Measurements from ENCODE around the gene MTCL1. TPM values are rescaled to one million over a fixed set of nuclear protein-coding genes. Genes with fewer than 3 reads are reported as not detected.

The MTCL1 gene
- total RNA-seq, 1 experiment from 2014 or later: 22.7 TPM

DNA sequence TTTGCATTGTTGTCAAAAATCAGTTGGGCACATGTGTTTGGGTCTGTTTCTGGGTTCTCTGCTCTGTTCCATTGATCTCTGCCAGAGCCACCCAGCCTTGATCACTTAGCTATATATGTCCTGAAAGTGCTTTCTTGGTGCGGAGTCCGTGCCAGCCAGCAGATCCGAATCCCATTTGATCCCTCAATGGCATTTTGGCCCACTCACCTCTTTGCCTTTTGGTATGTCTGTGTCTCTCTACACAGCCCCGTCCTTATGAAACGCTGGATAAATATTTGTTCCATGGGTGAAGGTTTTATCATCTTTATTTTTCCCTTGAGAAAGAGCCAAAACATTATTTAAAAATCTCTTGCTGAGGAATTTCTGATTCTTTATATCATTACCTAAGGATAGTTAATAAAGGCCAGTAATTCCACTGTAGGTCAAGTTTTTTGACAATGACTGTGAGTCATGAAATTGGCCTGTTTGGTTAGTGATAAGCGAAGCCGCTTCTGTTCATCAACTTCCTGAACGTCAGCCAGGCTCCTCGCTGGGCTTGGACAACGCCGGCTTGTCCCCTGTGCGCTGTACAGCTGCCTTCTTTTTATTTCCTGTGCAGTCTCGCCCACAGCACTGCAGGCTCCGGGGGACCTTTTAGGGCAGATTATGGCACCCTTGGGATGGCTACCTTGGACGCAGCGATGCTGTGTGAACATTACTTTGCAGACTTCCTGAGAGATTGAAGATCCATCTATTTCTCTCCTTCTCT, 24.9 kb downstream of the MTCL1 start:
- ChIA-PET RAD21 (ENCODE audit: low non-redundant PET in 1 of 2, low total read pairs in 2 of 2, uncharacterized antibody in 2 of 2, unreplicated experiment in 2 of 2) (no interaction called here), POLR2A (interaction anchor here (1.2 kb wide), 1 partner anchor 10 kb away, joined by 3 read pairs; no protein-coding TSS in a partner anchor), CTCF (interaction anchor here (1.3 kb wide), 1 partner anchor 33 kb away, joined by 4 read pairs; no protein-coding TSS in a partner anchor)
- Histone ChIP-seq H3K36me3 (ENCODE audit: control insufficient read depth in 1 of 2, insufficient read depth in 2 of 2, low read length in 2 of 2) (peaks cover 0 to 4% of the 10 kb centered on the region in 2 experiments; a peak in 1 of 4 replicates), H3K79me2 (ENCODE audit: insufficient read depth, low read length) (peaks cover 15% of the 10 kb centered on the region), H2AFZ (ENCODE audit: low read depth, low read length, poor library complexity, severe bottlenecking) (no peak overlapping the region), H3K9me2 (ENCODE audit: insufficient read depth) (no peaks in the 10 kb centered on the region), H3K27me3 (ENCODE audit: insufficient read depth, low read length) (no peaks in the 10 kb centered on the region), H3K9me3 (ENCODE audit: control insufficient read depth in 1 of 2, insufficient read depth in 1 of 2, low read depth in 1 of 2, low read length in 2 of 2) (no peaks in the 10 kb centered on the region), H3K4me3 (replicated peaks in 1 of 2; ENCODE audit: low read depth in 1 of 2, low read length in 2 of 2) (peak overlapping the region in 1 of 2 experiments; percentile 48; a peak in 2 of 4 replicates), H3K9ac (ENCODE audit: low read length) (peak overlapping the region; percentile 48), H4K20me1 (ENCODE audit: insufficient read depth) (no peaks in the 10 kb centered on the region), H3K4me1 (ENCODE audit: control insufficient read depth in 1 of 2, insufficient read depth in 2 of 2, low read length in 2 of 2) (peaks cover 36 to 39% of the 10 kb centered on the region in 2 experiments), H3K4me2 (ENCODE audit: low read length) (peak overlapping the region; percentile 77), H3K27ac (ENCODE audit: low read depth, low read length) (peak overlapping the region; percentile 68)
- intact Hi-C loops (cut with micrococcal nuclease): no loop called here
- DNase-seq (ENCODE audit: low read depth, low spot score) (peak; percentile 74), ATAC-seq (peak; percentile 99)
- BruUV-seq (replicated peaks): no TSS peak
- TF ChIP-seq, protein P1, sequence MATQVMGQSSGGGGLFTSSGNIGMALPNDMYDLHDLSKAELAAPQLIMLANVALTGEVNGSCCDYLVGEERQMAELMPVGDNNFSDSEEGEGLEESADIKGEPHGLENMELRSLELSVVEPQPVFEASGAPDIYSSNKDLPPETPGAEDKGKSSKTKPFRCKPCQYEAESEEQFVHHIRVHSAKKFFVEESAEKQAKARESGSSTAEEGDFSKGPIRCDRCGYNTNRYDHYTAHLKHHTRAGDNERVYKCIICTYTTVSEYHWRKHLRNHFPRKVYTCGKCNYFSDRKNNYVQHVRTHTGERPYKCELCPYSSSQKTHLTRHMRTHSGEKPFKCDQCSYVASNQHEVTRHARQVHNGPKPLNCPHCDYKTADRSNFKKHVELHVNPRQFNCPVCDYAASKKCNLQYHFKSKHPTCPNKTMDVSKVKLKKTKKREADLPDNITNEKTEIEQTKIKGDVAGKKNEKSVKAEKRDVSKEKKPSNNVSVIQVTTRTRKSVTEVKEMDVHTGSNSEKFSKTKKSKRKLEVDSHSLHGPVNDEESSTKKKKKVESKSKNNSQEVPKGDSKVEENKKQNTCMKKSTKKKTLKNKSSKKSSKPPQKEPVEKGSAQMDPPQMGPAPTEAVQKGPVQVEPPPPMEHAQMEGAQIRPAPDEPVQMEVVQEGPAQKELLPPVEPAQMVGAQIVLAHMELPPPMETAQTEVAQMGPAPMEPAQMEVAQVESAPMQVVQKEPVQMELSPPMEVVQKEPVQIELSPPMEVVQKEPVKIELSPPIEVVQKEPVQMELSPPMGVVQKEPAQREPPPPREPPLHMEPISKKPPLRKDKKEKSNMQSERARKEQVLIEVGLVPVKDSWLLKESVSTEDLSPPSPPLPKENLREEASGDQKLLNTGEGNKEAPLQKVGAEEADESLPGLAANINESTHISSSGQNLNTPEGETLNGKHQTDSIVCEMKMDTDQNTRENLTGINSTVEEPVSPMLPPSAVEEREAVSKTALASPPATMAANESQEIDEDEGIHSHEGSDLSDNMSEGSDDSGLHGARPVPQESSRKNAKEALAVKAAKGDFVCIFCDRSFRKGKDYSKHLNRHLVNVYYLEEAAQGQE (IDR thresholded peaks at IDR 0.05; ENCODE audit: low read depth): no peak
- TF ChIP-seq EZH2 (IDR thresholded peaks at IDR 0.05) (no peak), YY1 (IDR thresholded peaks at IDR 0.05; ENCODE audit: extremely low read depth, insufficient replicate concordance, low read depth, low read length) (no peak), TCF7L2 (IDR thresholded peaks at IDR 0.05; ENCODE audit: borderline replicate concordance, extremely low read depth, insufficient read depth, insufficient read length) (no peak), EGR1 (IDR thresholded peaks at IDR 0.05; ENCODE audit: low read depth) (no peak), EZH2phosphoT487 (IDR thresholded peaks at IDR 0.05; ENCODE audit: borderline replicate concordance) (no peak), CBX3 (IDR thresholded peaks at IDR 0.05; ENCODE audit: low read depth) (0 out of 2 replicates have a peak, but pooled peaks have one; percentile 61), POLR2AphosphoS5 (IDR thresholded peaks at IDR 0.05; ENCODE audit: low read depth, low read length) (peak; percentile 32; the same call in 1 of the 2 replicates), ELF1 (IDR thresholded peaks at IDR 0.05; ENCODE audit: borderline replicate concordance, low read depth) (no peak), ZFX (IDR thresholded peaks at IDR 0.05) (no peak), ZNF274 (IDR thresholded peaks at IDR 0.05; ENCODE audit: low read depth, low read length) (no peak), FOSL1 (IDR thresholded peaks at IDR 0.05; ENCODE audit: low read depth) (peak; percentile 64; the same call in 1 of the 2 replicates), SRF (IDR thresholded peaks at IDR 0.05; ENCODE audit: low read depth) (no peak; the same call in 1 of the 2 replicates), SIN3A (IDR thresholded peaks at IDR 0.05; ENCODE audit: low read depth) (no peak), CEBPB (IDR thresholded peaks at IDR 0.05; ENCODE audit: low read depth) (no peak), RAD21 (IDR thresholded peaks at IDR 0.05; ENCODE audit: low read depth) (0 out of 2 replicates have a peak, but pooled peaks have one; percentile 2)
- TF ChIP-seq, protein P2, sequence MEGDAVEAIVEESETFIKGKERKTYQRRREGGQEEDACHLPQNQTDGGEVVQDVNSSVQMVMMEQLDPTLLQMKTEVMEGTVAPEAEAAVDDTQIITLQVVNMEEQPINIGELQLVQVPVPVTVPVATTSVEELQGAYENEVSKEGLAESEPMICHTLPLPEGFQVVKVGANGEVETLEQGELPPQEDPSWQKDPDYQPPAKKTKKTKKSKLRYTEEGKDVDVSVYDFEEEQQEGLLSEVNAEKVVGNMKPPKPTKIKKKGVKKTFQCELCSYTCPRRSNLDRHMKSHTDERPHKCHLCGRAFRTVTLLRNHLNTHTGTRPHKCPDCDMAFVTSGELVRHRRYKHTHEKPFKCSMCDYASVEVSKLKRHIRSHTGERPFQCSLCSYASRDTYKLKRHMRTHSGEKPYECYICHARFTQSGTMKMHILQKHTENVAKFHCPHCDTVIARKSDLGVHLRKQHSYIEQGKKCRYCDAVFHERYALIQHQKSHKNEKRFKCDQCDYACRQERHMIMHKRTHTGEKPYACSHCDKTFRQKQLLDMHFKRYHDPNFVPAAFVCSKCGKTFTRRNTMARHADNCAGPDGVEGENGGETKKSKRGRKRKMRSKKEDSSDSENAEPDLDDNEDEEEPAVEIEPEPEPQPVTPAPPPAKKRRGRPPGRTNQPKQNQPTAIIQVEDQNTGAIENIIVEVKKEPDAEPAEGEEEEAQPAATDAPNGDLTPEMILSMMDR (IDR thresholded peaks at IDR 0.05 in 2 of 3, conservative IDR thresholded peaks at IDR 0.05 in 1 of 3; ENCODE audit: borderline replicate concordance in 1 of 3, insufficient read depth in 1 of 3, low read depth in 2 of 3, low read length in 2 of 3): no peak
- TF ChIP-seq, protein P3, sequence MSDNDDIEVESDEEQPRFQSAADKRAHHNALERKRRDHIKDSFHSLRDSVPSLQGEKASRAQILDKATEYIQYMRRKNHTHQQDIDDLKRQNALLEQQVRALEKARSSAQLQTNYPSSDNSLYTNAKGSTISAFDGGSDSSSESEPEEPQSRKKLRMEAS (IDR thresholded peaks at IDR 0.05): peak; percentile 29; the same call in 1 of the 2 replicates
- TF ChIP-seq, protein P4, sequence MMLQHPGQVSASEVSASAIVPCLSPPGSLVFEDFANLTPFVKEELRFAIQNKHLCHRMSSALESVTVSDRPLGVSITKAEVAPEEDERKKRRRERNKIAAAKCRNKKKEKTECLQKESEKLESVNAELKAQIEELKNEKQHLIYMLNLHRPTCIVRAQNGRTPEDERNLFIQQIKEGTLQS (IDR thresholded peaks at IDR 0.05): no peak

Data from HCT116 (cell line).